HepG2 (cell line): Measurements from ENCODE around the gene BRIP1. TPM values are rescaled to one million over a fixed set of nuclear protein-coding genes. Genes with fewer than 3 reads are reported as not detected.

Experiments used
- ATAC-seq: fragments of 200-7000 bp; cut with Tn5 transposase; 3 replicates; pipeline ENCODE4 v1.9.1; 2020; ENCODE audit warnings: mild to moderate bottlenecking, moderate library complexity
- BruUV-seq: library from RNA; stranded (reverse); fragments of 400-500 nt; replicated peaks from 2 replicates; lab custom pipeline; 2021; lab: Mats Ljungman, UMichigan
- CTCF ChIA-PET: fragments of 300-600 bp; formaldehyde crosslinking; extraction: SDS; loops from one replicate; lab custom pipeline; 2021; ENCODE audit warnings: low total read pairs, inconsistent platforms, low intra/inter-chr PET ratio; lab: Yijun Ruan, JAX
- POLR2A ChIA-PET: fragments of 350-600 bp; sonication (Branson Sonifier 250); formaldehyde crosslinking; loops from one replicate; lab custom pipeline; 2020; ENCODE audit warnings: antibody characterized with exemption, inconsistent platforms; lab: Yijun Ruan, JAX
- DNase-seq: peaks from one replicate; pipeline ENCODE4 v3.0.0-alpha.2; 2015; ENCODE audit warnings: low spot score
- FAIRE-seq: peaks from 3 replicates; lab custom pipeline; 2011; peaks lifted over from hg19 to GRCh38; lab: Jason Lieb, UNC
- H2AFZ ChIP-seq: one replicate; pipeline ENCODE4 v1.6.1; 2011; ENCODE audit warnings: low read length, inconsistent platforms
- H3K27ac ChIP-seq: fragments of 300-600 bp; 3 replicates; pipeline ENCODE4 v1.8.0; 2011; ENCODE audit warnings: mixed run types, mild to moderate bottlenecking, mixed read lengths, low read length, inconsistent platforms; ENCODE audit not compliant: insufficient read depth; ENCODE audit errors: extremely low read length
- H3K27me3 ChIP-seq, 2 experiments: fragments of 200-600 bp in 1 of 2; 2 replicates in 1 of 2; 3 replicates in 1 of 2; pipeline versions ENCODE4 v1.6.0 to v1.8.0; 2011; ENCODE audit warnings: low read length in 2 of 2, mild to moderate bottlenecking in 2 of 2, moderate library complexity in 2 of 2, inconsistent platforms in 1 of 2; ENCODE audit not compliant: insufficient read depth in 2 of 2, control insufficient read depth in 1 of 2
- H3K36me3 ChIP-seq, 2 experiments: fragments of 200-600 bp in 1 of 2; replicated peaks in 1 of 2; 2 replicates in 1 of 2; 3 replicates in 1 of 2; pipeline versions ENCODE4 v1.5.1 to v1.8.0; 2011; ENCODE audit warnings: low read length in 2 of 2, inconsistent platforms in 1 of 2; ENCODE audit not compliant: insufficient read depth in 2 of 2, control insufficient read depth in 1 of 2
- H3K4me1 ChIP-seq: 2 replicates; pipeline ENCODE4 v1.5.1; 2012; ENCODE audit warnings: low read length, inconsistent platforms; ENCODE audit not compliant: insufficient read depth
- H3K4me2 ChIP-seq: 2 replicates; pipeline ENCODE4 v1.6.0; 2011; ENCODE audit warnings: low read depth, low read length, inconsistent platforms
- H3K4me3 ChIP-seq, 3 experiments: fragments of 200-600 bp in 1 of 3; sonication (generic), shearing (Covaris generic) in 1 of 3; replicated peaks in 1 of 3; 2 replicates each; pipeline ENCODE4 v1.5.1; 2011 to 2016; ENCODE audit warnings: low read length in 3 of 3, inconsistent platforms in 2 of 3, low read depth in 2 of 3, mild to moderate bottlenecking in 2 of 3, control low read depth in 1 of 3, mixed read lengths in 1 of 3; ENCODE audit not compliant: insufficient read depth in 1 of 3
- H3K79me2 ChIP-seq: one replicate; pipeline ENCODE4 v1.6.1; 2011; ENCODE audit warnings: low read length, inconsistent platforms; ENCODE audit not compliant: insufficient read depth
- H3K9ac ChIP-seq: 2 replicates; pipeline ENCODE4 v1.6.0; 2011; ENCODE audit warnings: mild to moderate bottlenecking, low read depth, low read length, inconsistent platforms; ENCODE audit not compliant: insufficient read depth
- H3K9me3 ChIP-seq: 2 replicates; pipeline ENCODE4 v1.5.1; 2012; ENCODE audit warnings: mild to moderate bottlenecking, low read length
- H4K20me1 ChIP-seq: 2 replicates; pipeline ENCODE4 v1.6.0; 2011; ENCODE audit warnings: inconsistent platforms, mild to moderate bottlenecking, low read length, moderate library complexity; ENCODE audit not compliant: insufficient read depth
- ATAD3A ChIP-seq: sonication (generic); formaldehyde crosslinking; IDR thresholded peaks from 2 replicates; pipeline ENCODE4 v1.4.0; 2020; ENCODE audit warnings: missing genetic modification reagents
- CBX1 ChIP-seq: IDR thresholded peaks from one replicate; pipeline ENCODE4 v1.6.1; 2016; ENCODE audit warnings: antibody characterized with exemption, low read depth
- DMAP1 ChIP-seq: IDR thresholded peaks from 2 replicates; pipeline ENCODE4 v1.6.1; 2016
- FOXK1 ChIP-seq: sonication (generic); formaldehyde crosslinking; IDR thresholded peaks from 2 replicates; pipeline ENCODE4 v1.4.0; 2020; ENCODE audit warnings: low read depth, missing genetic modification reagents, borderline replicate concordance
- HDAC6 ChIP-seq: fragments of 200-600 bp; sonication (generic); IDR thresholded peaks from 2 replicates; pipeline ENCODE4 v1.7.0; 2017; ENCODE audit warnings: mild to moderate bottlenecking, antibody characterized with exemption, low read length, low read depth
- MED1 ChIP-seq: sonication (generic); formaldehyde crosslinking; IDR thresholded peaks from 2 replicates; pipeline ENCODE4 v1.4.0; 2020; ENCODE audit warnings: missing genetic modification reagents
- NONO ChIP-seq, 2 experiments: fragments of 450-650 bp in 1 of 2; sonication (generic) in 1 of 2; formaldehyde crosslinking in 1 of 2; IDR thresholded peaks in 1 of 2; conservative IDR thresholded peaks in 1 of 2; 2 replicates each; pipeline versions ENCODE4 v1.6.1 to v1.8.0; 2017 to 2022; ENCODE audit warnings: mild to moderate bottlenecking in 1 of 2, missing genetic modification reagents in 1 of 2, moderate library complexity in 1 of 2
- RAD51 ChIP-seq: fragments of 450-650 bp; IDR thresholded peaks from 2 replicates; pipeline ENCODE4 v1.6.1; 2016; ENCODE audit warnings: borderline replicate concordance
- SMC3 ChIP-seq: IDR thresholded peaks from 2 replicates; pipeline ENCODE4 v1.6.1; 2011; ENCODE audit warnings: low read length, improper control_type of control experiment
- THAP9 ChIP-seq: sonication (generic); formaldehyde crosslinking; IDR thresholded peaks from 2 replicates; pipeline ENCODE4; 2020; ENCODE audit warnings: missing genetic modification reagents, mild to moderate bottlenecking, borderline replicate concordance
- TRIM24 ChIP-seq: sonication (generic); formaldehyde crosslinking; IDR thresholded peaks from 2 replicates; pipeline ENCODE4 v1.8.0; 2022; ENCODE audit warnings: mild to moderate bottlenecking, missing genetic modification reagents
- ZBTB7B ChIP-seq: sonication (generic); formaldehyde crosslinking; IDR thresholded peaks from 2 replicates; pipeline ENCODE4 v1.4.0; 2020; ENCODE audit warnings: missing genetic modification reagents
- ZNF12 ChIP-seq: sonication (generic); formaldehyde crosslinking; IDR thresholded peaks from 2 replicates; pipeline ENCODE4 v1.5.0; 2020; ENCODE audit warnings: missing genetic modification reagents
- ZNF292 ChIP-seq: sonication (generic); formaldehyde crosslinking; IDR thresholded peaks from 2 replicates; pipeline ENCODE4 v1.8.1; 2022; ENCODE audit warnings: mild to moderate bottlenecking, low read depth, missing genetic modification reagents, borderline replicate concordance
- ZNF33B ChIP-seq: sonication (generic); formaldehyde crosslinking; IDR thresholded peaks from 2 replicates; pipeline ENCODE4 v1.5.1; 2020; ENCODE audit warnings: mild to moderate bottlenecking, missing genetic modification reagents
- ZNF530 ChIP-seq: sonication (generic); formaldehyde crosslinking; IDR thresholded peaks from 2 replicates; pipeline ENCODE4 v1.5.0; 2020; ENCODE audit warnings: low read depth, mild to moderate bottlenecking, missing genetic modification reagents
- ZNF574 ChIP-seq: sonication (generic); formaldehyde crosslinking; IDR thresholded peaks from 2 replicates; pipeline ENCODE4 v1.4.0; 2020; ENCODE audit warnings: missing genetic modification reagents
- in situ Hi-C: cut with HindIII; loops from 2 replicates; pipeline ENCODE4 v1.10.0; 2017; ENCODE audit warnings: low pct_unique_long_range_greater_than_20kb; ENCODE audit not compliant: extremely low pct_ligation_motif_present
- intact Hi-C: fragments of 100-400 bp; cut with micrococcal nuclease; formaldehyde crosslinking; loops from one replicate; pipeline ENCODE4 v1.10.0; 2022; ENCODE audit not compliant: unreplicated experiment
- polyA plus RNA-seq, 8 experiments: library from polyadenylated mRNA; depleted of rRNA in 3 of 8; stranded (reverse) in 7 of 8; unstranded in 1 of 8; fragments of >200 nt; fragmentation: Illumina TruSeq in 4 of 8; extraction: Trizol in 4 of 8; gene quantifications; 2 replicates each; pipeline versions ENCODE4 v1.2.1 to v1.2.3, GENCODE V29; 2011 to 2016; ENCODE audit warnings: low read depth in 4 of 8, missing spikeins in 1 of 8, mixed read lengths in 1 of 8; ENCODE audit not compliant: insufficient read depth in 1 of 8
- total RNA-seq, 5 experiments: library from RNA; depleted of rRNA; stranded (reverse); fragments of >200 nt; fragmentation: Illumina TruSeq; extraction: Trizol; gene quantifications; 2 replicates each; pipeline ENCODE4 v1.2.3, GENCODE V29; 2016; ENCODE audit warnings: low read depth in 1 of 5
- TF ChIP-seq, protein P1 (sequence below): IDR thresholded peaks from 2 replicates; pipeline ENCODE4 v1.6.1; 2012; ENCODE audit warnings: inconsistent platforms
- TF ChIP-seq, protein P2 (sequence below): sonication (generic); formaldehyde crosslinking; IDR thresholded peaks from 2 replicates; pipeline ENCODE4 v1.5.0; 2020; ENCODE audit warnings: mild to moderate bottlenecking, missing genetic modification reagents

The BRIP1 gene
- total and polyA plus RNA-seq, 2 of the 13 experiments (the other 11 are each of a cell fraction or from before 2014, with no cell fraction given): 3.8 to 27.7 TPM

GRCh38 chr17:61789872-61790271, 73.5 kb downstream of the BRIP1 start:
- TF ChIP-seq ZNF33B (CRISPR knock-in tag) (no peak), SMC3 (no peak), DMAP1 (CRISPR knock-in tag) (no peak), ZNF292 (no peak), ZNF12 (CRISPR knock-in tag) (no peak), HDAC6 (no peak), CBX1 (no peak), TRIM24 (no peak), ATAD3A (CRISPR knock-in tag) (no peak), NONO (IDR thresholded peaks at IDR 0.05) (no peak), NONO (CRISPR knock-in tag; conservative IDR thresholded peaks at IDR 0.05) (no peak), ZBTB7B (CRISPR knock-in tag) (no peak), MED1 (CRISPR knock-in tag) (no peak), THAP9 (no peak), ZNF530 (CRISPR knock-in tag) (no peak), FOXK1 (CRISPR knock-in tag) (no peak), RAD51 (no peak), ZNF574 (CRISPR knock-in tag) (no peak)
- TF ChIP-seq, protein P1, sequence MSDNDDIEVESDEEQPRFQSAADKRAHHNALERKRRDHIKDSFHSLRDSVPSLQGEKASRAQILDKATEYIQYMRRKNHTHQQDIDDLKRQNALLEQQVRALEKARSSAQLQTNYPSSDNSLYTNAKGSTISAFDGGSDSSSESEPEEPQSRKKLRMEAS: no peak
- TF ChIP-seq, protein P2, sequence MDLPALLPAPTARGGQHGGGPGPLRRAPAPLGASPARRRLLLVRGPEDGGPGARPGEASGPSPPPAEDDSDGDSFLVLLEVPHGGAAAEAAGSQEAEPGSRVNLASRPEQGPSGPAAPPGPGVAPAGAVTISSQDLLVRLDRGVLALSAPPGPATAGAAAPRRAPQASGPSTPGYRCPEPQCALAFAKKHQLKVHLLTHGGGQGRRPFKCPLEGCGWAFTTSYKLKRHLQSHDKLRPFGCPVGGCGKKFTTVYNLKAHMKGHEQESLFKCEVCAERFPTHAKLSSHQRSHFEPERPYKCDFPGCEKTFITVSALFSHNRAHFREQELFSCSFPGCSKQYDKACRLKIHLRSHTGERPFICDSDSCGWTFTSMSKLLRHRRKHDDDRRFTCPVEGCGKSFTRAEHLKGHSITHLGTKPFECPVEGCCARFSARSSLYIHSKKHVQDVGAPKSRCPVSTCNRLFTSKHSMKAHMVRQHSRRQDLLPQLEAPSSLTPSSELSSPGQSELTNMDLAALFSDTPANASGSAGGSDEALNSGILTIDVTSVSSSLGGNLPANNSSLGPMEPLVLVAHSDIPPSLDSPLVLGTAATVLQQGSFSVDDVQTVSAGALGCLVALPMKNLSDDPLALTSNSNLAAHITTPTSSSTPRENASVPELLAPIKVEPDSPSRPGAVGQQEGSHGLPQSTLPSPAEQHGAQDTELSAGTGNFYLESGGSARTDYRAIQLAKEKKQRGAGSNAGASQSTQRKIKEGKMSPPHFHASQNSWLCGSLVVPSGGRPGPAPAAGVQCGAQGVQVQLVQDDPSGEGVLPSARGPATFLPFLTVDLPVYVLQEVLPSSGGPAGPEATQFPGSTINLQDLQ: no peak
- TF ChIP-seq, all 625 proteins: peak for 0
- H3K9me3 ChIP-seq: no peaks in the 10 kb centered on the region
- intact Hi-C loops (no loop called here), in situ Hi-C loops (no loop called here)
- FAIRE-seq (no peak), ATAC-seq (no peak), DNase-seq (no peak)
- no peaks in the 10 kb centered on the region for H3K4me1 ChIP-seq
- no peaks in the 10 kb centered on the region for H3K79me2 ChIP-seq
- H3K27ac ChIP-seq: no peak overlapping the region
- peaks cover 0 to 7% of the 10 kb centered on the region in 2 experiments; a peak in 1 of 5 replicates for H3K36me3 ChIP-seq
- H3K9ac ChIP-seq: no peak overlapping the region
- BruUV-seq: no TSS peak
- H3K4me2 ChIP-seq: no peak overlapping the region
- no peak overlapping the region for H2AFZ ChIP-seq
- H3K4me3 ChIP-seq: no peak overlapping the region
- no peaks in the 10 kb centered on the region for H3K27me3 ChIP-seq
- H4K20me1 ChIP-seq: no peaks in the 10 kb centered on the region
- CTCF ChIA-PET: no interaction called here
- POLR2A ChIA-PET: no interaction called here
